ENCODE results near the gene ATP6V1C2.
A peak's percentile ranks its signal among the peaks of the same experiment; 100 is the strongest.

Gene ATP6V1C2

GRCh38 chr2:10700078-10700803 is 21.2 kb upstream of the ATP6V1C2 start:
- no peak overlapping the region for H3K4me2 ChIP-seq (ENCODE audit: low read length, poor library complexity, severe bottlenecking)
- no peak overlapping the region for H2BK12ac ChIP-seq (ENCODE audit: low read length in 2 of 2)
- H2BK5ac ChIP-seq (ENCODE audit: low read depth, low read length, poor library complexity, severe bottlenecking): no peak overlapping the region
- no peak overlapping the region for H2BK15ac ChIP-seq (ENCODE audit: low read depth, poor library complexity, severe bottlenecking)
- no peak for DNase-seq
- H3K27me3 ChIP-seq (ENCODE audit: control insufficient read depth in 1 of 2, insufficient read depth in 1 of 2, low read length in 2 of 2): peaks cover 3 to 5% of the 10 kb centered on the region in 2 experiments
- H2AK5ac ChIP-seq (ENCODE audit: low read length, severe bottlenecking): no peak overlapping the region
- WGBS: 76% methylated on average over 4 of the region's 4 CpGs
- H3K18ac ChIP-seq (ENCODE audit: low read depth in 1 of 2, low read length in 2 of 2): no peak overlapping the region
- no peak overlapping the region for H3K4me3 ChIP-seq (ENCODE audit: insufficient read depth in 1 of 2, low read depth in 1 of 2, low read length in 2 of 2)
- H3K4ac ChIP-seq (ENCODE audit: low read depth in 1 of 2, low read length in 2 of 2): no peak overlapping the region
- no peak overlapping the region for H3K14ac ChIP-seq (ENCODE audit: low read length in 2 of 2)
- no peaks in the 10 kb centered on the region for H3K36me3 ChIP-seq (ENCODE audit: control insufficient read depth in 1 of 2, insufficient read depth in 2 of 2, low read depth in 1 of 2, low read length in 2 of 2)
- H3K4me1 ChIP-seq (ENCODE audit: control insufficient read depth, insufficient read depth, low read depth, low read length): no peaks in the 10 kb centered on the region
- no peak overlapping the region for H2BK120ac ChIP-seq (ENCODE audit: low read depth, low read length)
- no peaks in the 10 kb centered on the region for H3K79me1 ChIP-seq (replicated peaks; ENCODE audit: low read length, poor library complexity, severe bottlenecking)
- no peak overlapping the region for H3K9ac ChIP-seq (ENCODE audit: low read length)
- no peak overlapping the region for H2AFZ ChIP-seq (ENCODE audit: low read depth, low read length)
- no peak overlapping the region for H4K8ac ChIP-seq (ENCODE audit: low read length)
- no peak overlapping the region for H3K23ac ChIP-seq (ENCODE audit: low read length in 2 of 2)
- no peaks in the 10 kb centered on the region for H3K9me3 ChIP-seq (ENCODE audit: control insufficient read depth, low read length)
- no peak overlapping the region for H4K91ac ChIP-seq (ENCODE audit: low read length)
- no peak overlapping the region for H3K27ac ChIP-seq (ENCODE audit: low read length, poor library complexity, severe bottlenecking)

DNA sequence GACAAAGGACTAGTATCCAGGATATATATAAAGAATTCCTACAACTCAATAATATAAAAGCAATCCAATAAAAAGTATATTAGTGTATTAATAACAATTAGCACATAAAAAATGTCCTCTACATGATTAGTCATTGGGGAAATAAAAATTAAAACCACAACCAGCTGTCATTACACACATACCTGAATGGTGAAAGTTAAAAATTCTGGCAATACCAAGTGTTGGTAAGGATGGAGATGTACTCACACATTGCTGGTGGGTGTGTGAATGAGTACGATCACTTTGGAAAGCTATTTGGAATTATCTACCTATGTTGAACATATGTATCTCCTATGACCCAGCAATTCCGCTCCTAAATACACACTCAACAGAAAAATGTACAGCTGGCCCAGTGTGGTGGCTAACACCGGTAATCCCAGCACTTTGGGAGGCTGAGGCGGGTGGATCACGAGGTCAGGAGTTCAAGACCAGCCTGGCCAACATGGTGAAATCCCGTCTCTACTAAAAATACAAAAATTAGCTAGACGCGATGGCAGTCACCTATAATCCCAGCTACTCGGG is 17.3 kb upstream of the ATP6V1C2 start:
- Histone ChIP-seq H2AFZ (ENCODE audit: low read depth, low read length) (no peak overlapping the region), H3K14ac (ENCODE audit: low read length in 2 of 2) (no peak overlapping the region), H2BK12ac (ENCODE audit: low read length in 2 of 2) (no peak overlapping the region), H3K4me1 (ENCODE audit: control insufficient read depth, insufficient read depth, low read depth, low read length) (no peaks in the 10 kb centered on the region), H3K4me2 (ENCODE audit: low read length, poor library complexity, severe bottlenecking) (no peak overlapping the region), H3K79me1 (replicated peaks; ENCODE audit: low read length, poor library complexity, severe bottlenecking) (no peaks in the 10 kb centered on the region), H3K9me3 (ENCODE audit: control insufficient read depth, low read length) (no peaks in the 10 kb centered on the region), H3K4me3 (ENCODE audit: insufficient read depth in 1 of 2, low read depth in 1 of 2, low read length in 2 of 2) (no peak overlapping the region), H2AK5ac (ENCODE audit: low read length, severe bottlenecking) (no peak overlapping the region), H2BK5ac (ENCODE audit: low read depth, low read length, poor library complexity, severe bottlenecking) (no peak overlapping the region), H3K23ac (ENCODE audit: low read length in 2 of 2) (no peak overlapping the region), H3K27me3 (ENCODE audit: control insufficient read depth in 1 of 2, insufficient read depth in 1 of 2, low read length in 2 of 2) (peaks cover 23 to 28% of the 10 kb centered on the region in 2 experiments), H3K4ac (ENCODE audit: low read depth in 1 of 2, low read length in 2 of 2) (no peak overlapping the region), H2BK15ac (ENCODE audit: low read depth, poor library complexity, severe bottlenecking) (no peak overlapping the region), H3K9ac (ENCODE audit: low read length) (no peak overlapping the region), H3K27ac (ENCODE audit: low read length, poor library complexity, severe bottlenecking) (no peak overlapping the region), H4K8ac (ENCODE audit: low read length) (no peak overlapping the region), H3K36me3 (ENCODE audit: control insufficient read depth in 1 of 2, insufficient read depth in 2 of 2, low read depth in 1 of 2, low read length in 2 of 2) (no peaks in the 10 kb centered on the region), H2BK120ac (ENCODE audit: low read depth, low read length) (no peak overlapping the region), H3K18ac (ENCODE audit: low read depth in 1 of 2, low read length in 2 of 2) (no peak overlapping the region), H4K91ac (ENCODE audit: low read length) (no peak overlapping the region)
- 93% methylated on average over 7 of the region's 9 CpGs for WGBS
- no peak for DNase-seq

DNA sequence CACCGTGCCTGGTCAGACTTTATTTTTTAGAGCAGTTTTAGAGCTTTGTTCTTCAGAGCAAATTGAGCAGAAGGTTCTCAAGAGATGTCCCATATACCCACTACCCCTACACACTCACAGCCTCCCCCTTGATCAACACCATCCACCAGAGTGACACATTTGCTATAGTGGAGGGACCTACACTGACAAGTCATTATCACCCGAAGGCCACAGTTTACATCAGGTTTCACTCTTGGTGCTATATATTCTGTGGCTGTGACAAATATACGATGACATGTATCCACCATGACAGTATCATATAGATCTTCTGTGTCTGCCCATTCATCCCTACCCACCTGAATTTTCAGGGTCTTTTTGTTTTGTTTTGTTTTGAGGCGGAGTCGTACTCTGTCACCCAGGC is 15.4 kb upstream of the ATP6V1C2 start:
- H3K27ac ChIP-seq (ENCODE audit: low read length, poor library complexity, severe bottlenecking): no peak overlapping the region
- no peak overlapping the region for H2BK15ac ChIP-seq (ENCODE audit: low read depth, poor library complexity, severe bottlenecking)
- H3K4me2 ChIP-seq (ENCODE audit: low read length, poor library complexity, severe bottlenecking): no peak overlapping the region
- no peaks in the 10 kb centered on the region for H3K36me3 ChIP-seq (ENCODE audit: control insufficient read depth in 1 of 2, insufficient read depth in 2 of 2, low read depth in 1 of 2, low read length in 2 of 2)
- H2BK12ac ChIP-seq (ENCODE audit: low read length in 2 of 2): no peak overlapping the region
- peaks cover 25 to 41% of the 10 kb centered on the region in 2 experiments for H3K27me3 ChIP-seq (ENCODE audit: control insufficient read depth in 1 of 2, insufficient read depth in 1 of 2, low read length in 2 of 2)
- H3K79me1 ChIP-seq (replicated peaks; ENCODE audit: low read length, poor library complexity, severe bottlenecking): no peaks in the 10 kb centered on the region
- no peak overlapping the region for H2AFZ ChIP-seq (ENCODE audit: low read depth, low read length)
- H3K23ac ChIP-seq (ENCODE audit: low read length in 2 of 2): no peak overlapping the region
- no peak overlapping the region for H3K14ac ChIP-seq (ENCODE audit: low read length in 2 of 2)
- no peak for DNase-seq
- no peak overlapping the region for H3K9ac ChIP-seq (ENCODE audit: low read length)
- H3K9me3 ChIP-seq (ENCODE audit: control insufficient read depth, low read length): no peaks in the 10 kb centered on the region
- WGBS: 95% methylated on average over 4 of the region's 5 CpGs
- no peak overlapping the region for H2BK5ac ChIP-seq (ENCODE audit: low read depth, low read length, poor library complexity, severe bottlenecking)
- no peak overlapping the region for H4K8ac ChIP-seq (ENCODE audit: low read length)
- H3K4me1 ChIP-seq (ENCODE audit: control insufficient read depth, insufficient read depth, low read depth, low read length): peaks cover 2% of the 10 kb centered on the region
- no peak overlapping the region for H2AK5ac ChIP-seq (ENCODE audit: low read length, severe bottlenecking)
- no peak overlapping the region for H3K18ac ChIP-seq (ENCODE audit: low read depth in 1 of 2, low read length in 2 of 2)
- H3K4ac ChIP-seq (ENCODE audit: low read depth in 1 of 2, low read length in 2 of 2): no peak overlapping the region
- H4K91ac ChIP-seq (ENCODE audit: low read length): no peak overlapping the region
- H3K4me3 ChIP-seq (ENCODE audit: insufficient read depth in 1 of 2, low read depth in 1 of 2, low read length in 2 of 2): no peak overlapping the region
- no peak overlapping the region for H2BK120ac ChIP-seq (ENCODE audit: low read depth, low read length)

GRCh38 chr2:10707831-10708230 is 13.6 kb upstream of the ATP6V1C2 start:
- Histone ChIP-seq H3K4me1 (ENCODE audit: control insufficient read depth, insufficient read depth, low read depth, low read length) (peaks cover 3% of the 10 kb centered on the region), H3K79me1 (replicated peaks; ENCODE audit: low read length, poor library complexity, severe bottlenecking) (no peaks in the 10 kb centered on the region), H2BK5ac (ENCODE audit: low read depth, low read length, poor library complexity, severe bottlenecking) (no peak overlapping the region), H2AK5ac (ENCODE audit: low read length, severe bottlenecking) (no peak overlapping the region), H3K4me2 (ENCODE audit: low read length, poor library complexity, severe bottlenecking) (no peak overlapping the region), H3K9me3 (ENCODE audit: control insufficient read depth, low read length) (no peaks in the 10 kb centered on the region), H2BK120ac (ENCODE audit: low read depth, low read length) (no peak overlapping the region), H3K9ac (ENCODE audit: low read length) (no peak overlapping the region), H4K91ac (ENCODE audit: low read length) (no peak overlapping the region), H3K4me3 (ENCODE audit: insufficient read depth in 1 of 2, low read depth in 1 of 2, low read length in 2 of 2) (no peak overlapping the region), H2AFZ (ENCODE audit: low read depth, low read length) (no peak overlapping the region), H3K4ac (ENCODE audit: low read depth in 1 of 2, low read length in 2 of 2) (no peak overlapping the region), H3K27me3 (ENCODE audit: control insufficient read depth in 1 of 2, insufficient read depth in 1 of 2, low read length in 2 of 2) (peaks cover 31 to 53% of the 10 kb centered on the region in 2 experiments), H3K27ac (ENCODE audit: low read length, poor library complexity, severe bottlenecking) (no peak overlapping the region), H3K14ac (ENCODE audit: low read length in 2 of 2) (peak overlapping the region in 1 of 2 experiments; percentile 19), H4K8ac (ENCODE audit: low read length) (no peak overlapping the region), H2BK12ac (ENCODE audit: low read length in 2 of 2) (no peak overlapping the region), H2BK15ac (ENCODE audit: low read depth, poor library complexity, severe bottlenecking) (no peak overlapping the region), H3K23ac (ENCODE audit: low read length in 2 of 2) (no peak overlapping the region), H3K18ac (ENCODE audit: low read depth in 1 of 2, low read length in 2 of 2) (no peak overlapping the region), H3K36me3 (ENCODE audit: control insufficient read depth in 1 of 2, insufficient read depth in 2 of 2, low read depth in 1 of 2, low read length in 2 of 2) (no peaks in the 10 kb centered on the region)
- no peak for DNase-seq
- WGBS: 76% methylated on average over 10 of the region's 10 CpGs
